Measurements from ENCODE around the gene CYP3A5. TPM values are rescaled to one million over a fixed set of nuclear protein-coding genes. Genes with fewer than 3 reads are reported as not detected.
A peak's percentile ranks its signal among the peaks of the same experiment; 100 is the strongest.

Gene CYP3A5
- total and polyA plus RNA-seq, 9 of the 15 experiments (the other 6 are each of a cell fraction or from before 2014, with no cell fraction given) = 0.73 to 2.8 (median 1.5) TPM

- TF ChIP-seq, protein P1, sequence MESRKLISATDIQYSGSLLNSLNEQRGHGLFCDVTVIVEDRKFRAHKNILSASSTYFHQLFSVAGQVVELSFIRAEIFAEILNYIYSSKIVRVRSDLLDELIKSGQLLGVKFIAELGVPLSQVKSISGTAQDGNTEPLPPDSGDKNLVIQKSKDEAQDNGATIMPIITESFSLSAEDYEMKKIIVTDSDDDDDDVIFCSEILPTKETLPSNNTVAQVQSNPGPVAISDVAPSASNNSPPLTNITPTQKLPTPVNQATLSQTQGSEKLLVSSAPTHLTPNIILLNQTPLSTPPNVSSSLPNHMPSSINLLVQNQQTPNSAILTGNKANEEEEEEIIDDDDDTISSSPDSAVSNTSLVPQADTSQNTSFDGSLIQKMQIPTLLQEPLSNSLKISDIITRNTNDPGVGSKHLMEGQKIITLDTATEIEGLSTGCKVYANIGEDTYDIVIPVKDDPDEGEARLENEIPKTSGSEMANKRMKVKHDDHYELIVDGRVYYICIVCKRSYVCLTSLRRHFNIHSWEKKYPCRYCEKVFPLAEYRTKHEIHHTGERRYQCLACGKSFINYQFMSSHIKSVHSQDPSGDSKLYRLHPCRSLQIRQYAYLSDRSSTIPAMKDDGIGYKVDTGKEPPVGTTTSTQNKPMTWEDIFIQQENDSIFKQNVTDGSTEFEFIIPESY (CRISPR knock-in tag; IDR thresholded peaks at IDR 0.05) = peak; percentile 66
- TF ChIP-seq, protein P2, sequence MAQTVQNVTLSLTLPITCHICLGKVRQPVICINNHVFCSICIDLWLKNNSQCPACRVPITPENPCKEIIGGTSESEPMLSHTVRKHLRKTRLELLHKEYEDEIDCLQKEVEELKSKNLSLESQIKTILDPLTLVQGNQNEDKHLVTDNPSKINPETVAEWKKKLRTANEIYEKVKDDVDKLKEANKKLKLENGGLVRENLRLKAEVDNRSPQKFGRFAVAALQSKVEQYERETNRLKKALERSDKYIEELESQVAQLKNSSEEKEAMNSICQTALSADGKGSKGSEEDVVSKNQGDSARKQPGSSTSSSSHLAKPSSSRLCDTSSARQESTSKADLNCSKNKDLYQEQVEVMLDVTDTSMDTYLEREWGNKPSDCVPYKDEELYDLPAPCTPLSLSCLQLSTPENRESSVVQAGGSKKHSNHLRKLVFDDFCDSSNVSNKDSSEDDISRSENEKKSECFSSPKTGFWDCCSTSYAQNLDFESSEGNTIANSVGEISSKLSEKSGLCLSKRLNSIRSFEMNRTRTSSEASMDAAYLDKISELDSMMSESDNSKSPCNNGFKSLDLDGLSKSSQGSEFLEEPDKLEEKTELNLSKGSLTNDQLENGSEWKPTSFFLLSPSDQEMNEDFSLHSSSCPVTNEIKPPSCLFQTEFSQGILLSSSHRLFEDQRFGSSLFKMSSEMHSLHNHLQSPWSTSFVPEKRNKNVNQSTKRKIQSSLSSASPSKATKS (CRISPR knock-in tag; IDR thresholded peaks at IDR 0.05) = no peak
- peak; percentile 13; the same call in 1 of the 2 replicates for TF ChIP-seq SPI1 (IDR thresholded peaks at IDR 0.05; ENCODE audit: borderline replicate concordance, low read depth, low read length)
- TF ChIP-seq, protein P3, sequence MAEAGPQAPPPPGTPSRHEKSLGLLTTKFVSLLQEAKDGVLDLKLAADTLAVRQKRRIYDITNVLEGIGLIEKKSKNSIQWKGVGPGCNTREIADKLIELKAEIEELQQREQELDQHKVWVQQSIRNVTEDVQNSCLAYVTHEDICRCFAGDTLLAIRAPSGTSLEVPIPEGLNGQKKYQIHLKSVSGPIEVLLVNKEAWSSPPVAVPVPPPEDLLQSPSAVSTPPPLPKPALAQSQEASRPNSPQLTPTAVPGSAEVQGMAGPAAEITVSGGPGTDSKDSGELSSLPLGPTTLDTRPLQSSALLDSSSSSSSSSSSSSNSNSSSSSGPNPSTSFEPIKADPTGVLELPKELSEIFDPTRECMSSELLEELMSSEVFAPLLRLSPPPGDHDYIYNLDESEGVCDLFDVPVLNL (CRISPR knock-in tag; IDR thresholded peaks at IDR 0.05; ENCODE audit: low read depth) = 0 out of 2 replicates have a peak, but pooled peaks have one; percentile 56
- TF ChIP-seq TEAD1 (CRISPR knock-in tag; IDR thresholded peaks at IDR 0.05) = peak; percentile 58 to 79; a peak in 3 of 4 replicates
- peak; percentile 57 for TF ChIP-seq NCOA4 (IDR thresholded peaks at IDR 0.05; ENCODE audit: partially characterized antibody)
- TF ChIP-seq ATF7 (IDR thresholded peaks at IDR 0.05) = peak; percentile 90
- no peak for TF ChIP-seq TFAM (CRISPR knock-in tag; conservative IDR thresholded peaks at IDR 0.05)
- no peak for TF ChIP-seq PHTF2 (CRISPR knock-in tag; IDR thresholded peaks at IDR 0.05)
- peak; percentile 34 to 57; a peak in 3 of 4 replicates for TF ChIP-seq TBL1XR1 (IDR thresholded peaks at IDR 0.05; ENCODE audit: low read length in 2 of 2)
- TF ChIP-seq, protein P4, sequence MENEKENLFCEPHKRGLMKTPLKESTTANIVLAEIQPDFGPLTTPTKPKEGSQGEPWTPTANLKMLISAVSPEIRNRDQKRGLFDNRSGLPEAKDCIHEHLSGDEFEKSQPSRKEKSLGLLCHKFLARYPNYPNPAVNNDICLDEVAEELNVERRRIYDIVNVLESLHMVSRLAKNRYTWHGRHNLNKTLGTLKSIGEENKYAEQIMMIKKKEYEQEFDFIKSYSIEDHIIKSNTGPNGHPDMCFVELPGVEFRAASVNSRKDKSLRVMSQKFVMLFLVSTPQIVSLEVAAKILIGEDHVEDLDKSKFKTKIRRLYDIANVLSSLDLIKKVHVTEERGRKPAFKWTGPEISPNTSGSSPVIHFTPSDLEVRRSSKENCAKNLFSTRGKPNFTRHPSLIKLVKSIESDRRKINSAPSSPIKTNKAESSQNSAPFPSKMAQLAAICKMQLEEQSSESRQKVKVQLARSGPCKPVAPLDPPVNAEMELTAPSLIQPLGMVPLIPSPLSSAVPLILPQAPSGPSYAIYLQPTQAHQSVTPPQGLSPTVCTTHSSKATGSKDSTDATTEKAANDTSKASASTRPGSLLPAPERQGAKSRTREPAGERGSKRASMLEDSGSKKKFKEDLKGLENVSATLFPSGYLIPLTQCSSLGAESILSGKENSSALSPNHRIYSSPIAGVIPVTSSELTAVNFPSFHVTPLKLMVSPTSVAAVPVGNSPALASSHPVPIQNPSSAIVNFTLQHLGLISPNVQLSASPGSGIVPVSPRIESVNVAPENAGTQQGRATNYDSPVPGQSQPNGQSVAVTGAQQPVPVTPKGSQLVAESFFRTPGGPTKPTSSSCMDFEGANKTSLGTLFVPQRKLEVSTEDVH (IDR thresholded peaks at IDR 0.05; ENCODE audit: low read depth, partially characterized antibody) = peak; percentile 94
- TF ChIP-seq CHD1 (IDR thresholded peaks at IDR 0.05; ENCODE audit: low read length) = no peak
- TF ChIP-seq RNF2 (IDR thresholded peaks at IDR 0.05) = peak; percentile 73
- TF ChIP-seq HNRNPUL1 (IDR thresholded peaks at IDR 0.05; ENCODE audit: low read length) = no peak
- no peak for TF ChIP-seq ZNF280B (CRISPR knock-in tag; IDR thresholded peaks at IDR 0.05)
- TF ChIP-seq SLC30A9 (CRISPR knock-in tag; IDR thresholded peaks at IDR 0.05) = no peak
- no peak for TF ChIP-seq BRF1 (IDR thresholded peaks at IDR 0.05; ENCODE audit: borderline replicate concordance, extremely low read depth, insufficient read length)
- TF ChIP-seq ZNF668 (CRISPR knock-in tag; IDR thresholded peaks at IDR 0.05) = no peak
Observed at GRCh38 chr7:99616359-99617191, 63.2 kb downstream of the CYP3A5 start, which contains the start of gene ZSCAN25 (continued).

All from K562 (cell line).